ENCODE results near the gene NID2.

NID2 gene

GRCh38 chr14:52026901-52027300 is 42.0 kb downstream of the NID2 start:
- no peak for DNase-seq (ENCODE audit: low read depth in 2 of 2, low spot score in 1 of 2)

DNA sequence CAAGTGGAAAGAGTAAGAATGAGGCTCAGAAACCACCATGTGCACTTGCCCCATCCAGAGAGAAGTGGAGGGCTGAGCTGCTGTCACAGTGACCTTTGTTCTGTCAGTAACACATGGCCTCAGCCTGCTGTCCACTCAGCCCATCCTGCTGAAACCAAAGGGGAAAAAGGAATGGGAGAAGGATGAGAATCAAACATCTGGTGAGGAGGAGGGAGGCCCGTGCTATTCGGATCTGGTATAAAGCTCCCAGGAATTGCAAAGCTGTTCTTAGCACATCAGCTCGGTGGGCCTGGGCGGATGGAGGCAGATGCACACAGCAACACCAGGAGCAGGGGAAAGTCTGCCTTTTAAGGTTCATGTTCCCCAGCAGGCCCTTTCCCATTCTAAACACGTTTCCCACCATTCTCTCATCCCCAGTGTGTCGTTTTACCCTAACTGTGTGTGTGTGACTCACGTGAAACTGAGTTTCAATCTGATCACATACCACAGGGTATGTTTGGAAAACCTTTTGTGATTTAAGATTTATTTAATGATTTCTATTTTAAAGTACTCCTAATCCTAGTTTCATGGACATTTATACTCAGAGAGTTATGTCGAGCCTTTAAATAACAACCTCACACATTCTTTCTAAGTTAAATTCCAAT is 42.7 kb downstream of the NID2 start:
- DNase-seq (ENCODE audit: low read depth in 2 of 2, low spot score in 1 of 2), result no peak

DNA sequence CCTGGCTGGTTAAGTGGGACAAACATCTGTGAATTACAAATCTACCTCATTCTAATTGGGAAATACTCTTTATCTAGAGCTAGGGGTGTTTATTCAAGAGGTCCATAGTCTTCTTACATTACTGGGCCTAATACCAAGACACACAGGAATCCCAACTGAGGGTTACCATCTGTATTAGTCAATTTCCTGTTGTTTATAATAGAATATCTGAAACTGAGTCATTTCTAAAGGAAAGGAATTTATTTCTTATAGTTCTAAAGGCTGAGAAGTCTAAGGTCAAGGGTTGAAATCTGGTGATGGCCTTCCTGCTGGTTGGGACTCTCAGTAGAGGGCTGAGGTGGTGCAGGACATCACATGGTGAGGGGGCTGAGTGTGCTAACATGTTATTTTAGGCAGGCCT is 43.5 kb downstream of the NID2 start:
- no peak for DNase-seq (ENCODE audit: low read depth in 2 of 2, low spot score in 1 of 2)

GRCh38 chr14:52023518-52023917 is 45.3 kb downstream of the NID2 start:
- no peak for DNase-seq (ENCODE audit: low read depth in 2 of 2, low spot score in 1 of 2)

GRCh38 chr14:52021957-52022600 is 46.8 kb downstream of the NID2 start:
- no peak for DNase-seq (ENCODE audit: low read depth in 2 of 2, low spot score in 1 of 2)

DNA sequence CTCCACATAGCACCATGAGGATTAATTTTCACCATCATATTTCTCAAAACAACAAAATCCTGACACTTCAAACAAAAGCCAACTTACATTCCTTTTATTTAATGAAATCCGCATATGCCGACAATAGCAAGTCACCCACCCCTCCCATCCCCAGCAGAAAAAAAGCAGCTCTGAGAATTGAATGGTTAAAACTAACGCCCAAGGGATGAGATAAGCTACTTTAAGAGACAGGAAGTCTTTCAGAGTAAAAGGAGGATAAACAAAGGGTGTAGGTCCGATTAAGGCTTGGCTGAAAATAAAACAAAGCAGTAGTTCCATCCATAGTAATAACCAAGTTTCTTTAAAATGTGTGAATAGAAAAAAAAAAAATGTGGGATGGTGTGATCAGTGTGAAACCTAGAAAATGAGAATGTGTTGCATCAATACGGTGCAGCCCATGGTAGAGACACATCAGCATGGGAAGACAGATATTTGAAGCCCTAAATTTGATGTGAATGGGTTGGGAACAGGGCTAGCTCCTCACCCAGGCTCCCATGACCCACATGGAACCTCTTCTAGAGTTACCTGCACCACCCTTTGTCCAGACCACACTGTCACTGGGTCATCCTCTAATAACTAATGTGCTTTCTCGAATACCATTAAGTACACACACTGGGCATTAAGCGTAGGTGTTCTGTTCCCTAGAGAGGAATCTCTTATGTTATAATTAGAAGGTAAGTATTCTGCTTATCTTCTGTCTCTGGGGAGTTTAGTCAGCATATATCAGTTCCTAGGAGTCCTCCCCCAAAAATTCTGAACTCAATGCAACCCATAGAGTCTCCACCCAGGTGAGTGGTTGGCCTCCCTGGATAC is 47.8 kb downstream of the NID2 start:
- no peak for DNase-seq (ENCODE audit: low read depth in 2 of 2, low spot score in 1 of 2)

DNA sequence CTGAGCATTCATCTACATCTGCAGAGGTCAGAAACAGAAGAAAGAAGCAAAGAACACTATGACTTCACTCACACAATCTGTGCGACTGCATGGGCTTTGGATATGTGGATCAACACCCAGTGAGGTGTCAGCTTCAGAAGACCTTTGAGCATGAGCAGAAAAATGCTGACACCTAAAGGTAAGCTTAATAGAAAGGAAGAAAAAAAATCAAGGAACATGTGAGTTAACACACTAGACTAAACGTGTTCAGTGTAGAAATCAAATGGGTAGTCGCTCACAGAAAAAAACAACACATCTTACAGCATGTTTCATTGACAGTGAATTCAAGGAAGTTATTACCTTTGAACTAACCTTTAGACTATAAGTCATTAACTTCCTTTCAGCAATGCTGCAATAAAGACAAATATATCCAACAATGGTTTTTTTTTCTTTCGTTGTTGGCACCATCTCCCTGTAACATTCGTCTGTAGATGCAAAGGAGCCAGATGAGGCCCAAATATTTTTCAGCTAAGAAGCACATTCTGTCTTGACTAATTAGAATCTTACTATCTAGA is 48.6 kb downstream of the NID2 start:
- DNase-seq (ENCODE audit: low read depth in 2 of 2, low spot score in 1 of 2), result no peak

DNA sequence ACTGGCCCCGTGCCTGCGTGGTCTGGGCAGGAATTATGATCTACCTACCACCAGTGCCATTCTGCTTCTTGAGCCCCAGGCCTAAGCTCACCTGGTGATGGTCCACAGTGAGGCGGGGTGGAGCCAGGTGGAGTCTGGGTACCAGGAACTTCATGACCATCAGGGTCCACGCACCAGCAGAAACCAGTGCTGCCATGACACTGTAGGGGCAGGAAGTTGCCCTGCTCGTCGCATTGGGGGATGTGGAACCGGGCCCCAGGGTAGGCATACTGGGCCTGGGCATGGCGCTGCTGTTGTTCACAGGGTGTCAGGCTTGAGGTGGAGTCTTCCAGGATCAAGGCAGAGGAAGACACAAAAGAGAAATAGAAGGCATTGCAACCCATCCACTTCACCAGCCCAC is 49.9 kb downstream of the NID2 start:
- DNase-seq (ENCODE audit: low read depth in 2 of 2, low spot score in 1 of 2), result no peak

DNA sequence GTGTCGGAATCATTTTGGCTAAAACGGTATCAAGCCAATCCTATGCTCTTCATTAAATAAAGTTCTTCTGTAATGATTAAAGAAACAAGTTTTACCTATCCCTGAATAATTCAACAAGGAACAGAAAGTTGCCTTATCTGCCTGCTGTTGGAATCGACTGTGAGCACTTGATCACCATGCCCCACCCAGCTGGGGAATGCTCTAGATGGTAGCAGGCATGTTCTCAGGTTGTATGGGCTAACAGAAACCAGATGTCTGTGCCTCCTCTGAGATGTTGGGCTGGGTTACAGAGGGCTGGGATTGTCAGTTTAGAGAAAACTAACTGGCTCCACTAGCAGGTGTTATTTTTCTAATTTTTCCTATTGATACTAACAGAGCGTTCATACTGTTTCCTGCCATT is 50.6 kb downstream of the NID2 start:
- no peak for DNase-seq (ENCODE audit: low read depth in 2 of 2, low spot score in 1 of 2)

DNA sequence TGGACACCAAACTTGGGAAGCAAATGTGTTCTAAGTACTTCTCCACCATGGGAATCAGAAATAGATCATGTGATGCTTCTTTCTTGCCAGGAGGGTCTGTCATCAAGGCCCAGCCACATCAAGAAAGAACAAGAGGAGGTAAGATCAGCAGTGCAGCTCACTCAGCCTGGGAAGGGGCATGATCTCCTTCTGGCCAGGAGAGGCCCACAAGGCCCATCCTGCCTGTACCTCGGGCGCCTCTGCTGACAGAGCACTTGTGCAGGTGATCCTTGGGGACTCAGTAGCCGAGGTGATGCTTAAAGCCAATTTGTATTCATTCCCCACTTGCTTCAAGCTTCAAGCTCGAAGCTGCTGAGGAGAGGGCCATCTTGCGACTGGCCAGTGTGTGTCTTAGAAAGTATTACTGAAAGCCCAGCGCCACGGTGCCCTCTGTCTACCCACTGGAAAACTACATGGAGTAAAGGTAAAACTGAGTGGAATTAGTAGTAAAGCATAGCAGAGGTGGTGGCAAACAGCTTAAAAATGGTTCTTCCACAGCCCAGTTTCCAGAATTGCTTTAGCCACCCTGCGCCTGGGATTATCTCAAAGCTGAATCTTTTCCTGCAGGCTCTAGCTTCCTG is 53.3 kb downstream of the NID2 start:
- DNase-seq (ENCODE audit: low read depth in 2 of 2, low spot score in 1 of 2), result no peak

- no peak for DNase-seq (ENCODE audit: low read depth in 2 of 2, low spot score in 1 of 2)
Observed at GRCh38 chr14:52014601-52015267, 54.1 kb downstream of the NID2 start.

- no peak for DNase-seq (ENCODE audit: low read depth in 2 of 2, low spot score in 1 of 2)
Observed at GRCh38 chr14:52013984-52014600, 54.8 kb downstream of the NID2 start.

DNA sequence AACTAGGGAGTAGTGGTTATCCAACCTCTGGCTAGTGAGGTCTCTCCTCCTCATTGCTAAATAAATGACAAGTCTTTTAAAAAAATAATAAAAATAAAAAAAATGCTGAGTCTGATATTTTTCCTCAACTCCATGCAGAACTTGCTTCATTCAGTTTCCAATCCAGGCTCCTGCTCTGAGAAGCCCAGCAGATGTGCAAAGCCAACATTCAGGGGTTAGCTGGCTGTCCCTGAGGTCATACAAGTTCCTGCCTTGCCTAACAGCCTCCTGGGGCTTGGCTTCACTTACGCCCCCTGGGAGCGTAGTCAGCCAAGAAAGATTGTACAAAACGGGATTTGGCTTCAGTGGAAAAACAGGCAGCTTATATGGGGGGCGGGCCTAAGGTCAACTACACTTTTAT is 56.2 kb downstream of the NID2 start:
- DNase-seq (ENCODE audit: low read depth in 2 of 2, low spot score in 1 of 2), result no peak

GRCh38 chr14:52011523-52011922 is 57.3 kb downstream of the NID2 start:
- DNase-seq (ENCODE audit: low read depth in 2 of 2, low spot score in 1 of 2), result no peak

GRCh38 chr14:52010173-52010693 is 58.6 kb downstream of the NID2 start:
- DNase-seq (ENCODE audit: low read depth in 2 of 2, low spot score in 1 of 2), result no peak

GRCh38 chr14:52008136-52008535 is 60.7 kb downstream of the NID2 start:
- no peak for DNase-seq (ENCODE audit: low read depth in 2 of 2, low spot score in 1 of 2)

- DNase-seq (ENCODE audit: low read depth in 2 of 2, low spot score in 1 of 2), result no peak
Observed at GRCh38 chr14:52007637-52008036, 61.2 kb downstream of the NID2 start.

DNA sequence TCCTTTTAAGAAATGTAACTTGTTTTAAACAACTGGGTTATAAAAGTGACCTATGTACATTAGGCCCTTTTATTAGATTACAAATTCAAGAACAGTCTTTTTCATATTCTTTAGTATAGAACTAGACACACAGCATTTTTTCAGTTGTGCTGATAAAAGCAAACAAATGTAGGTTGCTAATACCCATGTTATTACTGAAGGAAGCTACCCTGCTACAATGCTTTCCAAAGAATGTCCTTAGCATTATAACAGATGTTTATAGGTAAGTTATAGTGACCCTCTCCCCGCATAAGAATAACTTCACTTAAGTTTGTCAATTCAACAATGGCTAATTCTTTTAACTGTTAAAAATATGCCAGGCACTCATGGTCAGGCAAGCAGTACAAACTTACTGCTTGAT is 61.6 kb downstream of the NID2 start:
- no peak for DNase-seq (ENCODE audit: low read depth in 2 of 2, low spot score in 1 of 2)

GRCh38 chr14:52006361-52006760 is 62.5 kb downstream of the NID2 start:
- DNase-seq (ENCODE audit: low read depth in 2 of 2, low spot score in 1 of 2), result no peak

- no peak for DNase-seq (ENCODE audit: low read depth in 2 of 2, low spot score in 1 of 2)
Observed at GRCh38 chr14:52005625-52006024, 63.2 kb downstream of the NID2 start.

Measured in stimulated activated CD8-positive, alpha-beta memory T cell treated with anti-CD3 and anti-CD28 coated beads, Interleukin-4, amount 100 ng/mL, for 4 hours (primary cell).